NCI-H2227 (cell line): Measurements from ENCODE around the gene ASPA.

Experiments
- DNase-seq: peaks from one replicate; lab custom pipeline; 2025; ENCODE audit not compliant: unreplicated experiment; lab: John Stamatoyannopoulos, UW

Gene ASPA

DNA sequence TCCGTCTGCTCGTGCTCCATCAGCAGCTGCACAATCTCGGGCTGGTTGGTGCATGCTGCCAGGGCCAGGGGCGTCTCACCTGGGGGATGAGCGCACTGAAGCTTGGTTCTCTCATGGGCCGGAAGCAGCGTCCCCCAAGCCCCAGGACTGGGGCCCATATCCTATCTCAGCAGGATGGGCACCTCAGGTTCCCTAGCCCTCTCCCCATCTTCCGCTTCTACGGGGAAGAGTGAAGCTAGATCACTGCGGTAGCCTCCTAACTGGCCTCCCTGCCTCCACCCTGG lies 57.0 kb downstream of the ASPA start:
- no peak for DNase-seq

- DNase-seq, result no peak
These were observed 58.0 kb downstream of the ASPA start for GRCh38 chr17:3533752-3534151.

GRCh38 chr17:3534881-3535252 lies 59.1 kb downstream of the ASPA start:
- DNase-seq, result peak; percentile 56

DNA sequence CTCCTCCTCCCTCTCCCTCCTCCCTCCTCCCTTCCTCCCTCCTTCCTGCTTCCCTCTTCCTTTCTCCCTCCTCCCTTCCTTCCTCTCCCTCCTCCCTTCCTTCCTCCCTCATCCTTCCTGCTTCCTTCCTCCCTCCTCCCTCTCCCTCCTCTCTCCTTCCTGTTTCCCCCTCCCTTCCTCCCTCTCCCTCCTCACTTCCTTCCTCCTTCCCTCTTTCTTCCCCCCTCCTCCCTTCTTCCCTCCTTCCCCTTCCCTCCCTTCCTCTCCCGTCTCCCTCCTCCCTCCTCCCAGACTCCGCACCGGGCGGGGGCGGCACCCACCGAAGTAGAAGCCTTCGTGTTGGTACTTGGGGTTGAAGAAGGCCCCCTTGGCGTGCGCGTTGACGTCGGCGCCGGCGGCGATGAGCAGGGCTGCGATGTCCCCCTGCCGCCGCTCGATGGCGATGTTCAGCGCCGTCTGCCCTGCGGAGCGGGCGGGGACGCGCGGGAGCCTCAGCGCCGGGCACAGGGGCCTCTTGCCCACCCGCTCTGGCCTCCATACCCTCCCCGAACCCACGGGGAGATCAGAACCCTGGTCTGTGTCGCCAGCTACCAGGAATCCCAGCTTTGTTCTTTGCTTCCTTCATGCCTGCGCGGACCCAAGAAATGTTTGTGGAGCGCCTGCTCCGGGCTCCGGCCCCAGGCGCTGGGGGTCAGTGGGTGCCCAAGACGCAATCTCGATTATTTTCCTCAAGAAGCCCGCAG lies 59.6 kb downstream of the ASPA start:
- DNase-seq, result peak; percentile 87

DNA sequence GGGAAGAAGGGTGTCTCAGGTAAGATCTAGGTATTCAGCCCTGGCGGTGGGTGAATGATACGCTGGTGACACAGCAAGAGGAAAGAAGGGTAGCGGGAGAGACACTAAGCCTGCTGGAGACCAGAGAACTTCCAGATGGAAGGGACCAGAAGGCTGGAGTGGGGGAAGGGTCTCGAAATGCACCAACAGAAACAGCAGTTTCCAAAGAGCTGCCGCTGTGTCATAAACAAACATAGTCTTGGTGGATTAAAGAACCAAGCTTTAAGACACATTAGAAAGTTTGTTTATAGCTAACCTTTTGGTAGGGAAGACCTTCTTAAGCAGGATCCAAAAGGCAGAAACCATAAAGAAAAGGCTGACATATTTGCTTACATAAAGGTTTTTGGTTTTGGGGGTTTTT lies 60.9 kb downstream of the ASPA start:
- no peak for DNase-seq

- DNase-seq, result no peak
These were observed 64.2 kb downstream of the ASPA start for GRCh38 chr17:3539881-3540540.

- DNase-seq, result no peak
These were observed 66.8 kb downstream of the ASPA start for GRCh38 chr17:3542410-3543088.

- DNase-seq, result no peak
These were observed 67.7 kb downstream of the ASPA start for GRCh38 chr17:3543453-3543852.

GRCh38 chr17:3544365-3544764 lies 68.6 kb downstream of the ASPA start:
- DNase-seq, result no peak

GRCh38 chr17:3545151-3545550 lies 69.4 kb downstream of the ASPA start:
- DNase-seq, result no peak

- no peak for DNase-seq
These were observed 70.7 kb downstream of the ASPA start for GRCh38 chr17:3546521-3546920.

GRCh38 chr17:3546997-3547396 lies 71.2 kb downstream of the ASPA start:
- DNase-seq, result no peak

GRCh38 chr17:3547628-3548027 lies 71.8 kb downstream of the ASPA start:
- no peak for DNase-seq

- DNase-seq, result no peak
These were observed 73.9 kb downstream of the ASPA start for GRCh38 chr17:3549610-3550162.

DNA sequence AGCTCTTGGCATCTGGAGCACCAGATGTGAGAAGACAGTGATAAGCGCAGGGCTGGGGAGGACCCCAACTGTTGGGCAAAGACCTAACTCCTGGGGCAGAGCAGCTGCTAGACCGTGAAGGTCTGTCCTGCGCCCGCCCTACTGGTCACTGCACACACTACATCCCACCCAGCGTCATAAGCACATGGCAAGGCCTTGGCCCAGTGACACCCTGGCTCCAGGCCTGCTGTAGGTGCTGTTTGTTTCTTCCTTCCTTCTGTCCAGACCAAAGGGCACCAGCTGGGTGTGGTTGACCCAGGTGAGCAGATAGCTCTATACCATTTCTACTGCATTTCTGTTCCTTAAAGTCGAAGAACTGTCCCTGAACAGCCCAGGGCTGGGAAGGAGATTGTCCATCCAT lies 75.4 kb downstream of the ASPA start:
- no peak for DNase-seq

GRCh38 chr17:3552916-3553315 lies 77.1 kb downstream of the ASPA start:
- DNase-seq, result no peak
